Mesenchymal stem cell (in vitro differentiated cells and primary cell): Measurements from ENCODE around the gene CACUL1.

Experiments used
- DNase-seq: peaks from one replicate; pipeline ENCODE4 v3.0.0-alpha.2; 2013
- H2AFZ ChIP-seq: one replicate; pipeline ENCODE4 v1.6.1; 2013; ENCODE audit warnings: low read depth, mild to moderate bottlenecking, control low read depth, inconsistent platforms, low read length, moderate library complexity
- H2AK5ac ChIP-seq: 2 replicates; pipeline ENCODE4 v1.6.1; 2013; ENCODE audit warnings: low read length, moderate library complexity, mild to moderate bottlenecking, inconsistent platforms; ENCODE audit not compliant: severe bottlenecking
- H2BK120ac ChIP-seq: one replicate; pipeline ENCODE4 v1.6.1; 2013; ENCODE audit warnings: low read depth, mild to moderate bottlenecking, inconsistent platforms, low read length, moderate library complexity
- H2BK12ac ChIP-seq, 2 experiments: one replicate each; pipeline ENCODE4 v1.6.1; 2013; ENCODE audit warnings: inconsistent platforms in 2 of 2, low read length in 2 of 2, mild to moderate bottlenecking in 2 of 2, moderate library complexity in 2 of 2, control low read depth in 1 of 2
- H2BK15ac ChIP-seq: one replicate; pipeline ENCODE4 v1.6.1; 2013; ENCODE audit warnings: mild to moderate bottlenecking, low read depth, inconsistent platforms; ENCODE audit not compliant: poor library complexity, severe bottlenecking
- H2BK5ac ChIP-seq: 2 replicates; pipeline ENCODE4 v1.6.1; 2013; ENCODE audit warnings: low read depth, mild to moderate bottlenecking, low read length, control low read depth, inconsistent platforms; ENCODE audit not compliant: poor library complexity, severe bottlenecking
- H3K14ac ChIP-seq, 2 experiments: one replicate each; pipeline ENCODE4 v1.6.1; 2013; ENCODE audit warnings: inconsistent platforms in 2 of 2, low read length in 2 of 2, control low read depth in 1 of 2, mild to moderate bottlenecking in 1 of 2, moderate library complexity in 1 of 2
- H3K18ac ChIP-seq, 2 experiments: one replicate each; pipeline ENCODE4 v1.6.1; 2013; ENCODE audit warnings: inconsistent platforms in 2 of 2, low read length in 2 of 2, control low read depth in 1 of 2, low read depth in 1 of 2, mild to moderate bottlenecking in 1 of 2
- H3K23ac ChIP-seq, 2 experiments: one replicate each; pipeline ENCODE4 v1.6.1; 2013; ENCODE audit warnings: inconsistent platforms in 2 of 2, low read length in 2 of 2, mild to moderate bottlenecking in 2 of 2, moderate library complexity in 2 of 2, control low read depth in 1 of 2
- H3K27ac ChIP-seq: 2 replicates; pipeline ENCODE4 v1.5.1; 2013; ENCODE audit warnings: mild to moderate bottlenecking, moderate library complexity, low read length, control low read depth, inconsistent platforms; ENCODE audit not compliant: poor library complexity, severe bottlenecking
- H3K27me3 ChIP-seq, 2 experiments: 2 replicates each; pipeline versions ENCODE4 v1.6.1 to v1.7.0; 2013; ENCODE audit warnings: low read length in 2 of 2, mild to moderate bottlenecking in 2 of 2, moderate library complexity in 2 of 2, control low read depth in 1 of 2, inconsistent platforms in 1 of 2; ENCODE audit not compliant: control insufficient read depth in 1 of 2, insufficient read depth in 1 of 2
- H3K36me3 ChIP-seq, 2 experiments: 2 replicates each; pipeline versions ENCODE4 v1.6.1 to v1.7.0; 2013; ENCODE audit warnings: low read length in 2 of 2, control low read depth in 1 of 2, inconsistent platforms in 1 of 2, low read depth in 1 of 2, mild to moderate bottlenecking in 1 of 2; ENCODE audit not compliant: insufficient read depth in 2 of 2, control insufficient read depth in 1 of 2
- H3K4ac ChIP-seq, 2 experiments: one replicate each; pipeline ENCODE4 v1.6.1; 2013; ENCODE audit warnings: inconsistent platforms in 2 of 2, low read length in 2 of 2, mild to moderate bottlenecking in 2 of 2, moderate library complexity in 2 of 2, control low read depth in 1 of 2, low read depth in 1 of 2
- H3K4me1 ChIP-seq: 2 replicates; pipeline ENCODE4 v1.6.1; 2013; ENCODE audit warnings: low read depth, low read length, control low read depth; ENCODE audit not compliant: control insufficient read depth, insufficient read depth
- H3K4me2 ChIP-seq: 2 replicates; pipeline ENCODE4 v1.6.1; 2013; ENCODE audit warnings: low read length, mild to moderate bottlenecking, inconsistent platforms; ENCODE audit not compliant: poor library complexity, severe bottlenecking
- H3K4me3 ChIP-seq, 2 experiments: 2 replicates each; pipeline versions ENCODE4 v1.5.1 to v1.7.0; 2013; ENCODE audit warnings: low read length in 2 of 2, mild to moderate bottlenecking in 2 of 2, control low read depth in 1 of 2, low read depth in 1 of 2; ENCODE audit not compliant: insufficient read depth in 1 of 2
- H3K79me1 ChIP-seq: replicated peaks from 2 replicates; pipeline ENCODE4 v1.6.1; 2013; ENCODE audit warnings: mild to moderate bottlenecking, control low read depth, low read length, inconsistent platforms; ENCODE audit not compliant: poor library complexity, severe bottlenecking
- H3K9ac ChIP-seq: 2 replicates; pipeline ENCODE4 v1.7.0; 2013; ENCODE audit warnings: mild to moderate bottlenecking, low read length, moderate library complexity
- H3K9me3 ChIP-seq: 2 replicates; pipeline ENCODE4 v1.7.0; 2013; ENCODE audit warnings: mild to moderate bottlenecking, low read length; ENCODE audit not compliant: control insufficient read depth
- H4K8ac ChIP-seq: one replicate; pipeline ENCODE4 v1.6.1; 2013; ENCODE audit warnings: inconsistent platforms, mild to moderate bottlenecking, low read length, moderate library complexity
- H4K91ac ChIP-seq: one replicate; pipeline ENCODE4 v1.6.1; 2013; ENCODE audit warnings: mild to moderate bottlenecking, low read length, inconsistent platforms
- WGBS: methylation state at CpG from one replicate; pipeline ENCODE4 v1.1.7; 2013; ENCODE audit warnings: mixed read lengths; 5-methylcytosine and 5-hydroxymethylcytosine counted together

CACUL1 gene

GRCh38 chr10:118638680-118639079 lies 116.1 kb downstream of the CACUL1 start:
- H2BK15ac ChIP-seq = no peak overlapping the region
- H2BK5ac ChIP-seq = no peak overlapping the region
- no peaks in the 10 kb centered on the region for H3K4me1 ChIP-seq
- peaks cover 10% of the 10 kb centered on the region for H3K9me3 ChIP-seq
- DNase-seq = no peak
- H2AK5ac ChIP-seq = no peak overlapping the region
- no peak overlapping the region for H4K91ac ChIP-seq
- H2BK120ac ChIP-seq = no peak overlapping the region
- no peak overlapping the region for H2BK12ac ChIP-seq
- no peak overlapping the region for H3K4ac ChIP-seq
- H3K36me3 ChIP-seq = no peaks in the 10 kb centered on the region
- H3K23ac ChIP-seq = no peak overlapping the region
- peaks cover 3 to 73% of the 10 kb centered on the region in 2 experiments for H3K27me3 ChIP-seq
- WGBS = 75% methylated on average over 9 of the region's 9 CpGs
- H3K18ac ChIP-seq = no peak overlapping the region
- H3K14ac ChIP-seq = no peak overlapping the region
- H3K9ac ChIP-seq = no peak overlapping the region
- no peak overlapping the region for H3K4me3 ChIP-seq
- H3K79me1 ChIP-seq = no peaks in the 10 kb centered on the region
- H3K4me2 ChIP-seq = no peak overlapping the region
- H2AFZ ChIP-seq = no peak overlapping the region
- no peak overlapping the region for H4K8ac ChIP-seq
- H3K27ac ChIP-seq = no peak overlapping the region

GRCh38 chr10:118635674-118636402 lies 118.9 kb downstream of the CACUL1 start:
- H3K9ac ChIP-seq = no peak overlapping the region
- H2AFZ ChIP-seq = no peak overlapping the region
- H2BK12ac ChIP-seq = no peak overlapping the region
- no peak overlapping the region for H2BK120ac ChIP-seq
- H3K27ac ChIP-seq = no peak overlapping the region
- 72% methylated on average over 4 of the region's 4 CpGs for WGBS
- H3K18ac ChIP-seq = no peak overlapping the region
- H3K14ac ChIP-seq = no peak overlapping the region
- no peak overlapping the region for H4K8ac ChIP-seq
- no peak overlapping the region for H3K4ac ChIP-seq
- H3K4me3 ChIP-seq = no peak overlapping the region
- no peak for DNase-seq
- peaks cover 5 to 71% of the 10 kb centered on the region in 2 experiments for H3K27me3 ChIP-seq
- no peak overlapping the region for H2BK15ac ChIP-seq
- H4K91ac ChIP-seq = no peak overlapping the region
- no peaks in the 10 kb centered on the region for H3K79me1 ChIP-seq
- no peaks in the 10 kb centered on the region for H3K36me3 ChIP-seq
- no peak overlapping the region for H3K23ac ChIP-seq
- H3K9me3 ChIP-seq = peaks cover 10% of the 10 kb centered on the region
- no peak overlapping the region for H3K4me2 ChIP-seq
- no peak overlapping the region for H2BK5ac ChIP-seq
- no peaks in the 10 kb centered on the region for H3K4me1 ChIP-seq
- no peak overlapping the region for H2AK5ac ChIP-seq

- Histone ChIP-seq H2BK15ac (no peak overlapping the region), H3K9me3 (peaks cover 10% of the 10 kb centered on the region), H3K4me2 (no peak overlapping the region), H3K4me3 (no peak overlapping the region), H4K8ac (no peak overlapping the region), H3K23ac (no peak overlapping the region), H3K36me3 (no peaks in the 10 kb centered on the region), H3K4me1 (no peaks in the 10 kb centered on the region), H2BK120ac (no peak overlapping the region), H2BK5ac (no peak overlapping the region), H2BK12ac (no peak overlapping the region), H3K14ac (no peak overlapping the region), H4K91ac (no peak overlapping the region), H2AFZ (no peak overlapping the region), H3K27me3 (peaks cover 5 to 67% of the 10 kb centered on the region in 2 experiments), H3K9ac (no peak overlapping the region), H2AK5ac (no peak overlapping the region), H3K79me1 (no peaks in the 10 kb centered on the region), H3K18ac (no peak overlapping the region), H3K4ac (no peak overlapping the region), H3K27ac (no peak overlapping the region)
- no peak for DNase-seq
- WGBS = 56% methylated on average over 7 of the region's 7 CpGs
These were observed 121.0 kb downstream of the CACUL1 start for GRCh38 chr10:118633786-118634185.

GRCh38 chr10:118629211-118629610 lies 125.6 kb downstream of the CACUL1 start:
- Histone ChIP-seq H3K4ac (no peak overlapping the region), H4K91ac (no peak overlapping the region), H2BK15ac (no peak overlapping the region), H3K18ac (no peak overlapping the region), H3K27me3 (peaks cover 13 to 63% of the 10 kb centered on the region in 2 experiments), H3K14ac (no peak overlapping the region), H3K9me3 (no peaks in the 10 kb centered on the region), H3K4me2 (no peak overlapping the region), H2BK12ac (no peak overlapping the region), H3K9ac (no peak overlapping the region), H3K4me1 (no peaks in the 10 kb centered on the region), H2BK120ac (no peak overlapping the region), H3K23ac (no peak overlapping the region), H3K36me3 (no peaks in the 10 kb centered on the region), H3K79me1 (no peaks in the 10 kb centered on the region), H3K4me3 (no peak overlapping the region), H2BK5ac (no peak overlapping the region), H3K27ac (no peak overlapping the region), H2AFZ (no peak overlapping the region), H4K8ac (no peak overlapping the region), H2AK5ac (no peak overlapping the region)
- no CpG with 5 or more reads among the region's 3 CpGs for WGBS
- DNase-seq = no peak
